GM21360 (cell line): ENCODE data around the gene STRBP.

ENCODE experiments used
- ATAC-seq: cut with Tn5 transposase; IDR thresholded peaks from one replicate; pipeline ENCODE4 v1.9.1; 2021; ENCODE audit warnings: mild to moderate bottlenecking, moderate library complexity; ENCODE audit not compliant: unreplicated experiment

Gene STRBP

GRCh38 chr9:123073441-123073840, 194.9 kb downstream of the STRBP start:
- ATAC-seq = no peak

GRCh38 chr9:123072407-123072995, 195.9 kb downstream of the STRBP start:
- no peak for ATAC-seq
